ENCODE measurements around the gene RNF212B. TPM values are rescaled to one million over a fixed set of nuclear protein-coding genes. Genes with fewer than 3 reads are reported as not detected.
"Not testable (repeated sequence)": the region's sequence is repeated elsewhere in the genome, so short reads cannot be mapped to it uniquely, and the experiment has no call there.

The RNF212B gene
- not detected in 2 replicates for total RNA-seq (2014; rRNA removed; shearing (Covaris generic))
- not detected in 2 replicates for polyA plus RNA-seq (2015; cell fraction: cytosol; rRNA removed)
- polyA plus RNA-seq (2015; cell fraction: nucleus; rRNA removed): not detected in 2 replicates

- peak; percentile 39 for DNase-seq (ENCODE audit: low read depth)
These were observed at the start of gene RNF212B for GRCh38 chr14:23237772-23238594. TSS of gene RNF212B (plus strand) at chr14:23237936. CDS start at chr14:23240346, 2,410 bp downstream.

GRCh38 chr14:23193432-23193831, 44.3 kb upstream of the RNF212B start:
- no peak for DNase-seq (ENCODE audit: low read depth)

GRCh38 chr14:23195552-23196101, 42.1 kb upstream of the RNF212B start:
- DNase-seq (ENCODE audit: low read depth): no peak

- DNase-seq (ENCODE audit: low read depth): not testable (repeated sequence)
These were observed 41.2 kb upstream of the RNF212B start for GRCh38 chr14:23196487-23196886.

GRCh38 chr14:23199141-23199540, 38.6 kb upstream of the RNF212B start:
- DNase-seq (ENCODE audit: low read depth): not testable (repeated sequence)

- DNase-seq (ENCODE audit: low read depth): no peak
These were observed 35.7 kb upstream of the RNF212B start for GRCh38 chr14:23202001-23202400.

- DNase-seq (ENCODE audit: low read depth): no peak
These were observed 31.2 kb upstream of the RNF212B start for GRCh38 chr14:23206422-23207145.

- DNase-seq (ENCODE audit: low read depth): no peak
These were observed 30.6 kb upstream of the RNF212B start for GRCh38 chr14:23207146-23207540.

GRCh38 chr14:23208324-23208723, 29.4 kb upstream of the RNF212B start:
- no peak for DNase-seq (ENCODE audit: low read depth)

- no peak for DNase-seq (ENCODE audit: low read depth)
These were observed 27.9 kb upstream of the RNF212B start for GRCh38 chr14:23209651-23210423.

- no peak for DNase-seq (ENCODE audit: low read depth)
These were observed 22.3 kb upstream of the RNF212B start for GRCh38 chr14:23215421-23215820.

GRCh38 chr14:23217032-23218020, 20.4 kb upstream of the RNF212B start:
- DNase-seq (ENCODE audit: low read depth): no peak

- DNase-seq (ENCODE audit: low read depth): no peak
These were observed 18.7 kb upstream of the RNF212B start for GRCh38 chr14:23219075-23219474.

GRCh38 chr14:23224958-23225357, 12.8 kb upstream of the RNF212B start:
- DNase-seq (ENCODE audit: low read depth): not testable (repeated sequence)

- DNase-seq (ENCODE audit: low read depth): no peak
These were observed 10.2 kb upstream of the RNF212B start for GRCh38 chr14:23227566-23227965.

- DNase-seq (ENCODE audit: low read depth): no peak
These were observed 8.9 kb upstream of the RNF212B start for GRCh38 chr14:23228812-23229211.

- DNase-seq (ENCODE audit: low read depth): not testable (repeated sequence)
These were observed 5.4 kb upstream of the RNF212B start for GRCh38 chr14:23232241-23232808.

GRCh38 chr14:23240661-23241060, 2.9 kb downstream of the RNF212B start:
- no peak for DNase-seq (ENCODE audit: low read depth)

GRCh38 chr14:23241061-23241715, 3.5 kb downstream of the RNF212B start:
- DNase-seq (ENCODE audit: low read depth): not testable (repeated sequence)

All from HT1080 (cell line).